HepG2 (cell line): ENCODE measurements around the gene TST. TPM values are rescaled to one million over a fixed set of nuclear protein-coding genes. Genes with fewer than 3 reads are reported as not detected.

ENCODE experiments used
- AFF4 ChIP-seq: sonication (generic); formaldehyde crosslinking; IDR thresholded peaks from 2 replicates; pipeline ENCODE4 v1.4.0; 2020; ENCODE audit warnings: missing genetic modification reagents
- ATF7-NPFF ChIP-seq: sonication (generic); formaldehyde crosslinking; IDR thresholded peaks from 2 replicates; pipeline ENCODE4 v1.8.1; 2023; ENCODE audit warnings: mild to moderate bottlenecking, low read depth, missing genetic modification reagents, moderate library complexity
- BRCA1 ChIP-seq: sonication (generic); formaldehyde crosslinking; IDR thresholded peaks from 2 replicates; pipeline ENCODE4 v1.4.0; 2020; ENCODE audit warnings: missing genetic modification reagents
- CEBPB ChIP-seq: IDR thresholded peaks from 2 replicates; pipeline ENCODE4 v1.6.1; 2011; ENCODE audit warnings: low read depth, low read length, improper control_type of control experiment, borderline replicate concordance
- ERF ChIP-seq: IDR thresholded peaks from 2 replicates; pipeline ENCODE4 v1.6.1; 2018; ENCODE audit warnings: missing biosample characterization, missing genetic modification reagents
- FIP1L1 ChIP-seq: fragments of 200-400 bp; formaldehyde crosslinking; IDR thresholded peaks from 2 replicates; pipeline ENCODE4 v1.6.1; 2018; ENCODE audit warnings: low read depth, mild to moderate bottlenecking, low read length, moderate library complexity, borderline replicate concordance; ENCODE audit not compliant: insufficient read depth
- HES4 ChIP-seq: sonication (generic); formaldehyde crosslinking; IDR thresholded peaks from 2 replicates; pipeline ENCODE4 v1.9.0; 2021; ENCODE audit warnings: mild to moderate bottlenecking, missing genetic modification reagents, borderline replicate concordance
- IKZF1 ChIP-seq: fragments of 450-650 bp; IDR thresholded peaks from 2 replicates; pipeline ENCODE4 v1.7.1; 2016
- KDM2A ChIP-seq: sonication (generic); formaldehyde crosslinking; IDR thresholded peaks from 2 replicates; pipeline ENCODE4 v1.4.0; 2020; ENCODE audit warnings: low read depth, missing genetic modification reagents, borderline replicate concordance
- MBD4 ChIP-seq: IDR thresholded peaks from 2 replicates; pipeline ENCODE4 v1.6.1; 2012; ENCODE audit warnings: low read length, inconsistent platforms, borderline replicate concordance
- MIER2 ChIP-seq: IDR thresholded peaks from 2 replicates; pipeline ENCODE4 v1.6.1; 2016; ENCODE audit warnings: missing biosample characterization, missing genetic modification reagents
- POLR2AphosphoS2 ChIP-seq: IDR thresholded peaks from 2 replicates; pipeline ENCODE4 v1.6.1; 2011; ENCODE audit warnings: low read depth, low read length, improper control_type of control experiment
- SNAPC2 ChIP-seq: sonication (generic); formaldehyde crosslinking; IDR thresholded peaks from 2 replicates; pipeline ENCODE4 v1.8.1; 2022; ENCODE audit warnings: mild to moderate bottlenecking, missing genetic modification reagents
- TCF12 ChIP-seq, 2 experiments: fragments of 450-650 bp in 1 of 2; sonication (generic) in 1 of 2; formaldehyde crosslinking in 1 of 2; IDR thresholded peaks; 2 replicates each; pipeline versions ENCODE4 v1.6.1 to v1.8.0; 2017 to 2022; ENCODE audit warnings: antibody characterized with exemption in 1 of 2, mild to moderate bottlenecking in 1 of 2, missing genetic modification reagents in 1 of 2, moderate library complexity in 1 of 2
- ZBTB8A ChIP-seq: sonication (generic); formaldehyde crosslinking; IDR thresholded peaks from 2 replicates; pipeline ENCODE4 v1.4.0; 2020; ENCODE audit warnings: mild to moderate bottlenecking, low read depth, missing genetic modification reagents, borderline replicate concordance
- ZFP36 ChIP-seq: fragments of 150-350 bp; IDR thresholded peaks from 2 replicates; pipeline ENCODE4 v1.6.1; 2018; ENCODE audit warnings: borderline replicate concordance, low read length, low read depth; ENCODE audit not compliant: partially characterized antibody
- ZKSCAN8 ChIP-seq: IDR thresholded peaks from 2 replicates; pipeline ENCODE4 v1.6.1; 2016; ENCODE audit warnings: borderline replicate concordance, missing genetic modification reagents, missing compliant biosample characterization
- ZNF282 ChIP-seq: fragments of 450-650 bp; IDR thresholded peaks from 2 replicates; pipeline ENCODE4 v1.6.1; 2018; ENCODE audit not compliant: partially characterized antibody
- ZNF513 ChIP-seq: sonication (generic); formaldehyde crosslinking; conservative IDR thresholded peaks from 2 replicates; pipeline ENCODE4 v1.5.0; 2020; ENCODE audit warnings: missing genetic modification reagents
- ZUFSP ChIP-seq: sonication (generic); formaldehyde crosslinking; IDR thresholded peaks from 2 replicates; pipeline ENCODE4 v1.9.0; 2021; ENCODE audit warnings: missing genetic modification reagents, mild to moderate bottlenecking, borderline replicate concordance
- polyA plus RNA-seq, 8 experiments: library from polyadenylated mRNA; depleted of rRNA in 3 of 8; stranded (reverse) in 7 of 8; unstranded in 1 of 8; fragments of >200 nt; fragmentation: Illumina TruSeq in 4 of 8; extraction: Trizol in 4 of 8; gene quantifications; 2 replicates each; pipeline versions ENCODE4 v1.2.1 to v1.2.3, GENCODE V29; 2011 to 2016; ENCODE audit warnings: low read depth in 4 of 8, missing spikeins in 1 of 8, mixed read lengths in 1 of 8; ENCODE audit not compliant: insufficient read depth in 1 of 8
- total RNA-seq, 5 experiments: library from RNA; depleted of rRNA; stranded (reverse); fragments of >200 nt; fragmentation: Illumina TruSeq; extraction: Trizol; gene quantifications; 2 replicates each; pipeline ENCODE4 v1.2.3, GENCODE V29; 2016; ENCODE audit warnings: low read depth in 1 of 5

TST gene
- total and polyA plus RNA-seq, 2 of the 13 experiments (the other 11 are each of a cell fraction or from before 2014, with no cell fraction given), result 44.6 to 63.6 TPM

DNA sequence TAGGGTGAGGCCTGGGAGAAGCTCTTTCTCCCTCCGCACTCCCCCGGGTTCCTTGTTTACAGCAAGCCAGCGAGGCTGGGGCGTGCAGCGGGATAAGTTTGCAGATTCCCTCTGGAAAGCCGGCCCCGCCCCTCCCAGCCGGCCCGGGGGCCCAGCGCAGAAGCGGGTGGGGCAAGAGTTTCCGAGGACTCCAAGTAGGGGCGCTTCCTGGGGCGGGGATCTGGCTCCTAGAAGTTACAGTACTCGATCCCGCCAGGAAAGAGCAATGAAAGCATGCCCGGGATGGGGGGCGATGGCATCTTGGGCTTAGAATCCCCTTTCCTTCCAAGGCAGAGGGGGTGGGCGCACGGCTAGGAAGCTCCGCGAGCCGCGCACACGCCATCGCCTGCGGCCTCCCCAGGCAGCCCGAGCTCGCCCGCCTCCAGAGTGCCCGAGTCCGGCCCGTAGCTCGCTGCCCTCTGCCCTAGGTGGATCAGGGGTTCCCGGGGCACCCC, 385 bp downstream of the TST start (continued):
- TF ChIP-seq AFF4 (CRISPR knock-in tag), result no peak
- TF ChIP-seq SNAPC2, result no peak
- TF ChIP-seq MBD4, result no peak
- TF ChIP-seq KDM2A (CRISPR knock-in tag), result no peak
- TF ChIP-seq CEBPB, result no peak
- TF ChIP-seq FIP1L1, result no peak
- no peak for TF ChIP-seq ERF (CRISPR knock-in tag)
- no peak for TF ChIP-seq MIER2
- TF ChIP-seq ATF7-NPFF (CRISPR knock-in tag), result no peak
- no peak for TF ChIP-seq ZUFSP
- TF ChIP-seq BRCA1 (CRISPR knock-in tag), result no peak
- TF ChIP-seq ZKSCAN8 (CRISPR knock-in tag), result no peak
- no peak for TF ChIP-seq IKZF1
- no peak for TF ChIP-seq ZBTB8A
- TF ChIP-seq HES4, result peak; percentile 71; the same call in 1 of the 2 replicates
- TF ChIP-seq TCF12 (IDR thresholded peaks at IDR 0.05), result no peak
- TF ChIP-seq TCF12 (CRISPR knock-in tag; IDR thresholded peaks at IDR 0.05), result no peak; the same call in 1 of the 2 replicates
- no peak for TF ChIP-seq ZNF282
- TF ChIP-seq ZNF513 (CRISPR knock-in tag), result no peak
- no peak for TF ChIP-seq POLR2AphosphoS2
- no peak for TF ChIP-seq ZFP36
